Ishikawa (cell line): ENCODE results near the gene MAB21L4.

ENCODE experiments used
- CEBPB ChIP-seq: IDR thresholded peaks from 2 replicates; pipeline ENCODE4 v1.6.1; 2012
- CREB1 ChIP-seq: IDR thresholded peaks from 2 replicates; pipeline ENCODE4 v1.6.1; 2012; ENCODE audit warnings: low read depth
- EGR1 ChIP-seq: IDR thresholded peaks from 2 replicates; pipeline ENCODE4 v1.6.1; 2012
- EP300 ChIP-seq: IDR thresholded peaks from 2 replicates; pipeline ENCODE4 v1.6.1; 2012; ENCODE audit warnings: borderline replicate concordance
- FOXM1 ChIP-seq: IDR thresholded peaks from 2 replicates; pipeline ENCODE4 v1.6.1; 2012; ENCODE audit warnings: low read depth, borderline replicate concordance
- MAX ChIP-seq: IDR thresholded peaks from 2 replicates; pipeline ENCODE4 v1.6.1; 2012
- NFIC ChIP-seq: IDR thresholded peaks from 2 replicates; pipeline ENCODE4 v1.6.1; 2012
- RAD21 ChIP-seq: IDR thresholded peaks from 2 replicates; pipeline ENCODE4 v1.6.1; 2012; ENCODE audit warnings: low read depth
- REST ChIP-seq: IDR thresholded peaks from 2 replicates; pipeline ENCODE4 v1.6.1; 2012; ENCODE audit warnings: low read depth, mild to moderate bottlenecking
- TAF1 ChIP-seq: IDR thresholded peaks from 2 replicates; pipeline ENCODE4 v1.6.1; 2012; ENCODE audit warnings: low read depth, mild to moderate bottlenecking
- TCF12 ChIP-seq: IDR thresholded peaks from 2 replicates; pipeline ENCODE4 v1.6.1; 2012; ENCODE audit warnings: low read depth
- TEAD4 ChIP-seq: IDR thresholded peaks from 2 replicates; pipeline ENCODE4 v1.6.1; 2012
- USF1 ChIP-seq: IDR thresholded peaks from 2 replicates; pipeline ENCODE4 v1.6.1; 2012
- YY1 ChIP-seq: IDR thresholded peaks from 2 replicates; pipeline ENCODE4 v1.6.1; 2012; ENCODE audit warnings: low read depth
- ZBTB7A ChIP-seq: IDR thresholded peaks from 2 replicates; pipeline ENCODE4 v1.6.1; 2012; ENCODE audit warnings: low read depth

MAB21L4 gene

GRCh38 chr2:240903191-240904060 lies 7.5 kb upstream of the MAB21L4 start:
- TF ChIP-seq FOXM1 (no peak), TCF12 (no peak), MAX (no peak), TAF1 (no peak), USF1 (no peak), ZBTB7A (no peak), NFIC (no peak), CREB1 (no peak), TEAD4 (no peak), YY1 (no peak), EGR1 (no peak), CEBPB (no peak), EP300 (no peak), REST (no peak), RAD21 (no peak)

DNA sequence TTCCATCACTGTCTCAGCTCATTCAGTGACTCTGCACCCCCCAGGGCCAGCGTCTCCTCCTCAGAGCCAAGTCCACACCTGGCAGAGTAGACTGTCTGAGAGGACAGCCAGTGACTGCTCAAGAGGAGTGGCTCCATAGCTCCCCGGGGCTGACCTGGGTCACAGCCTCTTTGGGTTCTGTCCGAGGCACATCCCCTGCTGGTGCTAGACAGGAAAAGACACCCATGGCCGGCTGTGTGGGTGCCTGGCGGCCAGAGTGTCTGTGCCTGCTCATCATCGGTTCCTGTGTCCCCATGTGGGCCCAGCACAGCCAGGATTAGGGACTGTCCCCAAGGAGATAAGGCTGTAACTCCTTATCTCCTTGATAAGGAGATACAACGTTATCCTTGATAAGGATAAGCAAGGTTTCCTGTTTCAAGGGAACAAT lies 6.7 kb upstream of the MAB21L4 start:
- no peak for TF ChIP-seq CREB1
- TF ChIP-seq TCF12: peak; percentile 57; the same call in 1 of the 2 replicates
- TF ChIP-seq RAD21: no peak
- TF ChIP-seq NFIC: peak; percentile 36; the same call in 1 of the 2 replicates
- peak; percentile 54; the same call in 1 of the 2 replicates for TF ChIP-seq EP300

- no peak for TF ChIP-seq USF1
- TF ChIP-seq EGR1: no peak
- TF ChIP-seq TAF1: no peak
Observed at GRCh38 chr2:240901986-240902614, 6.1 kb upstream of the MAB21L4 start.

DNA sequence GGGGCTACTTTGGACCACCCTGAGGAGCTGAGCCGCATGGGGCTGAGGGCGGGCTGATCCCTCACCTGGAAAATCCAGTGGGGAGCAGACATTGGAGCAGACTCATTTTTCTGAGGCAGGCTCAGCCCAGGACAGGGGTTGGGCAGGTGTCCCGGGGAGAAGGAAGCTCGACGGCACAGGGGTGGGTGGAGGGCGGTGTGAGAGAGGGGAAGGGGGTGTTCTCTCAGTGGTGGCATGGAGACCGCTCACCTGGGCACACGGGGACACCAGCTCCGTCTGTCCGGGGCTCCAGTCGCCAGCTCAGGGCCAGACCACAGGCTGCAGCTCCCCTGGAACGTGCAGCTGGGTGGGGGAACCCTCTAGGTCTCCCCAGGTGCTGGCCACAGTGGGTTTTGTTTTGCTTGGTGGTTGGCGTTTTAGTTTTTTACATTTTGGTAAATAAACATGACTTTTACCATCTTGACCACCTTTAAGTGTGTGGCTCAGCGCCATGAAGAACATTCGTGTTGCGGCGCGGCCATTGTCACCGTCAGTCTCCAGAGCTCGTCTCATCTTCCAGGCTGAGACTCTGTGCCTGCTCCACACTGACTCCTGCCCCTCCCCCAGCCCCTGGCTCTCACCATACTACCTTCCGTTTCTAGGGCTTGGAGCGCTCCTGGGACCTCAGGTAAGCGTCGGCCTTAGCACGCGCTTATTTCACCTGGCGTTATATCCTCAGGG lies 4.3 kb upstream of the MAB21L4 start:
- TF ChIP-seq TCF12: no peak
- TF ChIP-seq USF1: no peak
- TF ChIP-seq NFIC: no peak
- TF ChIP-seq CEBPB: no peak
- no peak for TF ChIP-seq MAX
- no peak for TF ChIP-seq EGR1
- no peak for TF ChIP-seq CREB1

- TF ChIP-seq NFIC (no peak), EP300 (no peak), REST (no peak), ZBTB7A (no peak), TCF12 (no peak), USF1 (no peak), CEBPB (no peak), FOXM1 (no peak), MAX (no peak), RAD21 (no peak), EGR1 (no peak), TAF1 (no peak), CREB1 (no peak), YY1 (no peak), TEAD4 (no peak)
Observed at GRCh38 chr2:240899468-240899865, 3.5 kb upstream of the MAB21L4 start.
